ENCODE measurements around the gene SPINK1.

GRCh38 chr5:147845618-147846017 lies 14.1 kb upstream of the SPINK1 start:
- TF ChIP-seq EGR1 (conservative IDR thresholded peaks at IDR 0.05): no peak
- no peak for TF ChIP-seq BHLHE40 (IDR thresholded peaks at IDR 0.05; ENCODE audit: low read length)
- no peak for TF ChIP-seq CTCF (IDR thresholded peaks at IDR 0.05 in 2 of 3, conservative IDR thresholded peaks at IDR 0.05 in 1 of 3; ENCODE audit: insufficient read depth in 2 of 3, low read depth in 1 of 3, low read length in 3 of 3)
- no peak for TF ChIP-seq MEIS2 (IDR thresholded peaks at IDR 0.05; ENCODE audit: partially characterized antibody)
- TF ChIP-seq, protein P1, sequence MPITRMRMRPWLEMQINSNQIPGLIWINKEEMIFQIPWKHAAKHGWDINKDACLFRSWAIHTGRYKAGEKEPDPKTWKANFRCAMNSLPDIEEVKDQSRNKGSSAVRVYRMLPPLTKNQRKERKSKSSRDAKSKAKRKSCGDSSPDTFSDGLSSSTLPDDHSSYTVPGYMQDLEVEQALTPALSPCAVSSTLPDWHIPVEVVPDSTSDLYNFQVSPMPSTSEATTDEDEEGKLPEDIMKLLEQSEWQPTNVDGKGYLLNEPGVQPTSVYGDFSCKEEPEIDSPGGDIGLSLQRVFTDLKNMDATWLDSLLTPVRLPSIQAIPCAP (CRISPR knock-in tag; IDR thresholded peaks at IDR 0.05; ENCODE audit: borderline replicate concordance): no peak
- no peak for TF ChIP-seq GABPA (tag; conservative IDR thresholded peaks at IDR 0.05; ENCODE audit: low read depth)
- no peak for TF ChIP-seq RFX5 (IDR thresholded peaks at IDR 0.05; ENCODE audit: low read depth, low read length)

Data from K562 (cell line).